ENCODE results near the gene PCDHB6.
"Not testable (repeated sequence)": the region's sequence is repeated elsewhere in the genome, so short reads cannot be mapped to it uniquely, and the experiment has no call there.

GRCh38 chr5:141123396-141124135, 26.3 kb upstream of the PCDHB6 start:
- TF ChIP-seq POLR2A (IDR thresholded peaks at IDR 0.05); CTCF (IDR thresholded peaks at IDR 0.05); POLR2AphosphoS5 (IDR thresholded peaks at IDR 0.05; ENCODE audit: insufficient read depth in 1 of 2, low read depth in 1 of 2): not testable (repeated sequence)
